ENCODE data around the gene GRK1. TPM values are rescaled to one million over a fixed set of nuclear protein-coding genes. Genes with fewer than 3 reads are reported as not detected.

Gene GRK1
- total RNA-seq, 1 experiment from 2014 or later: not detected

- Histone ChIP-seq H3K36me3 (ENCODE audit: insufficient read depth, low read length) (no peaks in the 10 kb centered on the region), H3K9me2 (replicated peaks; ENCODE audit: insufficient read depth, low read length) (no peaks in the 10 kb centered on the region), H2AFZ (ENCODE audit: low read length) (no peak overlapping the region)
These were observed 68.2 kb downstream of the GRK1 start for GRCh38 chr13:113735194-113735593.

DNA sequence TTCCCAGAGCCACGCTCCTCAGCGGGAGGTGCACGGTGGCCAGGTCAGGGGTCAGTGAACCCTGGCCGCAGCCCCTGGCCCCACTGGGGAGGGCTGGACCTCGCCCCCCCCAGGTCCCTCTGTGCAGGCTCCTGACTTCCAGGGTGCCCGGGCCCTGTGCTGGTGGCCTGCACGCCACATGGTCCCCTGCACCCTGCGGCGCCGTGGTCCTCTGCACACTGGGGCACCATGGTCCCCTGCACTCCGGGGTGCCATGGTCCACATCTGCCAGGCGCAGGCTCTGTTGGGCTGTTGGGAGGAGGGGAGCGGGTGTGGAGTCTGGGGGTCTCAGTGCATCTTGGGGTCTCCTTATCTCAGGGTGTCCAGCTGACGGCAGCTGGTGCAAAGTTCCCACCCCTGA lies 68.7 kb downstream of the GRK1 start:
- no peaks in the 10 kb centered on the region for H3K27me3 ChIP-seq (ENCODE audit: low read length)
- no peak overlapping the region for H3K4me2 ChIP-seq (ENCODE audit: low read depth, low read length, poor library complexity, severe bottlenecking)
- no peaks in the 10 kb centered on the region for H3K36me3 ChIP-seq (ENCODE audit: insufficient read depth, low read length)
- H2AFZ ChIP-seq (ENCODE audit: low read length): no peak overlapping the region
- no peak overlapping the region for H3K4me3 ChIP-seq (ENCODE audit: low read length)
- H3K27ac ChIP-seq (ENCODE audit: low read length): no peak overlapping the region
- no peak overlapping the region for H3K9ac ChIP-seq (ENCODE audit: low read length)
- H3K9me2 ChIP-seq (replicated peaks; ENCODE audit: insufficient read depth, low read length): no peaks in the 10 kb centered on the region
- H3K4me1 ChIP-seq (ENCODE audit: low read length): no peaks in the 10 kb centered on the region
- no peaks in the 10 kb centered on the region for H3K79me2 ChIP-seq (ENCODE audit: low read length)
- no peak for DNase-seq
- no peaks in the 10 kb centered on the region for H4K20me1 ChIP-seq (ENCODE audit: insufficient read depth, low read depth, low read length)
- no peaks in the 10 kb centered on the region; the same call in 1 of the 2 replicates for H3K9me3 ChIP-seq (ENCODE audit: low read length)

More at GRCh38 chr13:113735194-113735593, 68.2 kb downstream of the GRK1 start:
- no peaks in the 10 kb centered on the region for H3K4me1 ChIP-seq (ENCODE audit: low read length)
- H3K9me3 ChIP-seq (ENCODE audit: low read length): no peaks in the 10 kb centered on the region; the same call in 1 of the 2 replicates
- no peak overlapping the region for H3K4me2 ChIP-seq (ENCODE audit: low read depth, low read length, poor library complexity, severe bottlenecking)
- no peak overlapping the region for H3K4me3 ChIP-seq (ENCODE audit: low read length)
- no peak overlapping the region for H3K9ac ChIP-seq (ENCODE audit: low read length)
- H3K27ac ChIP-seq (ENCODE audit: low read length): no peak overlapping the region
- H3K27me3 ChIP-seq (ENCODE audit: low read length): no peaks in the 10 kb centered on the region
- no peaks in the 10 kb centered on the region for H4K20me1 ChIP-seq (ENCODE audit: insufficient read depth, low read depth, low read length)
- DNase-seq: no peak
- H3K79me2 ChIP-seq (ENCODE audit: low read length): no peaks in the 10 kb centered on the region

- H3K9me2 ChIP-seq (replicated peaks; ENCODE audit: insufficient read depth, low read length): no peaks in the 10 kb centered on the region
- no peaks in the 10 kb centered on the region for H3K4me1 ChIP-seq (ENCODE audit: low read length)
- no peaks in the 10 kb centered on the region for H3K36me3 ChIP-seq (ENCODE audit: insufficient read depth, low read length)
- H3K4me3 ChIP-seq (ENCODE audit: low read length): no peak overlapping the region
- no peak overlapping the region for H2AFZ ChIP-seq (ENCODE audit: low read length)
- H3K9me3 ChIP-seq (ENCODE audit: low read length): no peaks in the 10 kb centered on the region; the same call in 1 of the 2 replicates
- H3K9ac ChIP-seq (ENCODE audit: low read length): no peak overlapping the region
- no peak for DNase-seq
- H3K27me3 ChIP-seq (ENCODE audit: low read length): no peaks in the 10 kb centered on the region
- no peaks in the 10 kb centered on the region for H4K20me1 ChIP-seq (ENCODE audit: insufficient read depth, low read depth, low read length)
- H3K27ac ChIP-seq (ENCODE audit: low read length): no peak overlapping the region
- no peak overlapping the region for H3K4me2 ChIP-seq (ENCODE audit: low read depth, low read length, poor library complexity, severe bottlenecking)
- no peaks in the 10 kb centered on the region for H3K79me2 ChIP-seq (ENCODE audit: low read length)
These were observed 69.3 kb downstream of the GRK1 start for GRCh38 chr13:113736258-113736731.

GRCh38 chr13:113737803-113738202 lies 70.8 kb downstream of the GRK1 start:
- H3K4me1 ChIP-seq (ENCODE audit: low read length): peaks cover 13% of the 10 kb centered on the region
- no peaks in the 10 kb centered on the region for H3K79me2 ChIP-seq (ENCODE audit: low read length)
- H3K27me3 ChIP-seq (ENCODE audit: low read length): no peaks in the 10 kb centered on the region
- DNase-seq: no peak
- no peaks in the 10 kb centered on the region for H3K9me2 ChIP-seq (replicated peaks; ENCODE audit: insufficient read depth, low read length)
- H3K4me3 ChIP-seq (ENCODE audit: low read length): no peak overlapping the region
- no peaks in the 10 kb centered on the region; the same call in 1 of the 2 replicates for H4K20me1 ChIP-seq (ENCODE audit: insufficient read depth, low read depth, low read length)
- no peak overlapping the region for H2AFZ ChIP-seq (ENCODE audit: low read length)
- H3K27ac ChIP-seq (ENCODE audit: low read length): no peak overlapping the region
- no peaks in the 10 kb centered on the region; the same call in 1 of the 2 replicates for H3K9me3 ChIP-seq (ENCODE audit: low read length)
- H3K4me2 ChIP-seq (ENCODE audit: low read depth, low read length, poor library complexity, severe bottlenecking): no peak overlapping the region
- no peak overlapping the region for H3K9ac ChIP-seq (ENCODE audit: low read length)
- no peaks in the 10 kb centered on the region for H3K36me3 ChIP-seq (ENCODE audit: insufficient read depth, low read length)

GRCh38 chr13:113739527-113740285 lies 72.7 kb downstream of the GRK1 start:
- Histone ChIP-seq H3K9me3 (ENCODE audit: low read length) (no peaks in the 10 kb centered on the region), H2AFZ (ENCODE audit: low read length) (no peak overlapping the region), H3K9ac (ENCODE audit: low read length) (no peak overlapping the region), H3K79me2 (ENCODE audit: low read length) (no peaks in the 10 kb centered on the region), H3K27me3 (ENCODE audit: low read length) (no peaks in the 10 kb centered on the region), H3K9me2 (replicated peaks; ENCODE audit: insufficient read depth, low read length) (no peaks in the 10 kb centered on the region), H3K36me3 (ENCODE audit: insufficient read depth, low read length) (no peaks in the 10 kb centered on the region), H4K20me1 (ENCODE audit: insufficient read depth, low read depth, low read length) (no peaks in the 10 kb centered on the region; the same call in 1 of the 2 replicates), H3K4me3 (ENCODE audit: low read length) (no peak overlapping the region), H3K4me1 (ENCODE audit: low read length) (peaks cover 13% of the 10 kb centered on the region), H3K4me2 (ENCODE audit: low read depth, low read length, poor library complexity, severe bottlenecking) (no peak overlapping the region), H3K27ac (ENCODE audit: low read length) (no peak overlapping the region)
- DNase-seq: no peak

- Histone ChIP-seq H3K9ac (ENCODE audit: low read length) (no peak overlapping the region), H3K4me1 (ENCODE audit: low read length) (peaks cover 13% of the 10 kb centered on the region), H3K27ac (ENCODE audit: low read length) (no peak overlapping the region), H4K20me1 (ENCODE audit: insufficient read depth, low read depth, low read length) (no peaks in the 10 kb centered on the region; the same call in 1 of the 2 replicates), H3K27me3 (ENCODE audit: low read length) (no peaks in the 10 kb centered on the region), H3K79me2 (ENCODE audit: low read length) (no peaks in the 10 kb centered on the region), H3K36me3 (ENCODE audit: insufficient read depth, low read length) (no peaks in the 10 kb centered on the region), H3K4me2 (ENCODE audit: low read depth, low read length, poor library complexity, severe bottlenecking) (no peak overlapping the region), H3K9me2 (replicated peaks; ENCODE audit: insufficient read depth, low read length) (no peaks in the 10 kb centered on the region), H3K4me3 (ENCODE audit: low read length) (no peak overlapping the region), H2AFZ (ENCODE audit: low read length) (no peak overlapping the region), H3K9me3 (ENCODE audit: low read length) (no peaks in the 10 kb centered on the region)
- DNase-seq: no peak
These were observed 73.2 kb downstream of the GRK1 start for GRCh38 chr13:113740286-113740556.

- Histone ChIP-seq H3K9me3 (ENCODE audit: low read length) (no peaks in the 10 kb centered on the region), H4K20me1 (ENCODE audit: insufficient read depth, low read depth, low read length) (no peaks in the 10 kb centered on the region; the same call in 1 of the 2 replicates), H3K4me2 (ENCODE audit: low read depth, low read length, poor library complexity, severe bottlenecking) (no peak overlapping the region), H3K9me2 (replicated peaks; ENCODE audit: insufficient read depth, low read length) (no peaks in the 10 kb centered on the region), H3K79me2 (ENCODE audit: low read length) (no peaks in the 10 kb centered on the region), H3K27ac (ENCODE audit: low read length) (no peak overlapping the region), H2AFZ (ENCODE audit: low read length) (no peak overlapping the region), H3K27me3 (ENCODE audit: low read length) (no peaks in the 10 kb centered on the region), H3K36me3 (ENCODE audit: insufficient read depth, low read length) (no peaks in the 10 kb centered on the region), H3K9ac (ENCODE audit: low read length) (no peak overlapping the region), H3K4me1 (ENCODE audit: low read length) (peaks cover 13% of the 10 kb centered on the region), H3K4me3 (ENCODE audit: low read length) (no peak overlapping the region)
- no peak for DNase-seq
These were observed 73.6 kb downstream of the GRK1 start for GRCh38 chr13:113740661-113741060.

DNA sequence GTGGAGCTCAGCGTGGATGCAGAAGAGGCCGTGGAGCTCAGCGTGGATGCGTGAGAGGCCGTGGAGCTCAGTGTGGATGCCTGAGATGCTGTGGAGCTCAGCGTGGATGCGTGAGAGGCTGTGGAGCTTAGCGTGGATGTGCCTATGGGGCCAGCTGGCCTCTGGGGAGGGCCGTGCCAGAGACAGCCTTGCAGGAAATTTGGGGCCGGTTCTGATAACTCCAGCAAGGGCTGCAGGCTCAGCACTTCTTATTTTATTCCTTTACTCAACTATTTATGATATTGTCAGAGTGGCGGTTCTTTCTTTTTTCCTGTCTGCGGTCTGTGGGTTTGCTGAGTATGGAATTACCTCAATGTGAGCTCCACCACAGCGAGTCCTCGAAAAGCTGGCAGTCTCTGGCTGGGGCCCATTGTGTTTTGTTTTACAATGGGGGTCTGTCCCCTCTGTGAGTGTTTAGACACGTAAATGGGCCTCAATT lies 74.2 kb downstream of the GRK1 start:
- Histone ChIP-seq H3K4me1 (ENCODE audit: low read length) (peaks cover 13% of the 10 kb centered on the region), H3K9me3 (ENCODE audit: low read length) (no peaks in the 10 kb centered on the region), H3K4me2 (ENCODE audit: low read depth, low read length, poor library complexity, severe bottlenecking) (peak overlapping the region; percentile 19), H3K9ac (ENCODE audit: low read length) (no peak overlapping the region), H4K20me1 (ENCODE audit: insufficient read depth, low read depth, low read length) (no peaks in the 10 kb centered on the region; the same call in 1 of the 2 replicates), H2AFZ (ENCODE audit: low read length) (no peak overlapping the region), H3K9me2 (replicated peaks; ENCODE audit: insufficient read depth, low read length) (no peaks in the 10 kb centered on the region), H3K4me3 (ENCODE audit: low read length) (no peak overlapping the region), H3K27ac (ENCODE audit: low read length) (no peak overlapping the region), H3K36me3 (ENCODE audit: insufficient read depth, low read length) (no peaks in the 10 kb centered on the region), H3K79me2 (ENCODE audit: low read length) (no peaks in the 10 kb centered on the region), H3K27me3 (ENCODE audit: low read length) (no peaks in the 10 kb centered on the region)
- no peak for DNase-seq

Measured in Karpas-422 (cell line).